Articular chondrocyte of knee joint (primary cell): Measurements from ENCODE around the gene COPS3. TPM values are rescaled to one million over a fixed set of nuclear protein-coding genes. Genes with fewer than 3 reads are reported as not detected.

Source experiments
- total RNA-seq: library from RNA; depleted of rRNA; stranded (reverse); fragments of >200 nt; gene quantifications from 2 replicates; pipeline ENCODE4 v1.2.3, GENCODE V29; 2012

Gene COPS3
- total RNA-seq, result 87.7 and 93.7 TPM in 2 replicates

GRCh38 chr17:17280613-17281549, at the start of gene COPS3:
Gene COPS3 (minus strand): TSS chr17:17281246. CDS start chr17:17281186, 60 bp downstream.

GRCh38 chr17:17303010-17303846, 22.2 kb upstream of the COPS3 start, which contains the start of gene NT5M:
Gene NT5M (plus strand): TSS chr17:17303373. CDS start chr17:17303551, 178 bp downstream.

GRCh38 chr17:17237026-17237799, 43.8 kb downstream of the COPS3 start, which contains the start of gene FLCN:
Gene FLCN (minus strand): TSS chr17:17237168. CDS start chr17:17228137, 9,031 bp downstream.

GRCh38 chr17:17206124-17206912, 74.7 kb downstream of the COPS3 start, which contains the start of gene PLD6:
Gene PLD6 (minus strand): TSS chr17:17206333. CDS start chr17:17206286, 47 bp downstream.

Other genes starting within 250 kb of the COPS3 start
- 131 and 145 TPM in 2 replicates for gene MPRIP, start 238.8 kb downstream of the COPS3 start, total RNA-seq
- 2.1 and 2.4 TPM in 2 replicates for gene PLD6, start 74.9 kb downstream of the COPS3 start, total RNA-seq
- 70.8 and 86.0 TPM in 2 replicates for gene FLCN, start 44.1 kb downstream of the COPS3 start, total RNA-seq
- 1.4 and 1.9 TPM in 2 replicates for gene NT5M, start 22.1 kb upstream of the COPS3 start, total RNA-seq
- gene MED9, start 195.8 kb upstream of the COPS3 start, total RNA-seq, result 13.7 and 14.9 TPM in 2 replicates
- 13.9 and 49.0 TPM in 2 replicates for gene RASD1, start 215.1 kb upstream of the COPS3 start, total RNA-seq